T-helper 1 cell (primary cell): ENCODE data around the gene ULBP2.
"Not testable (repeated sequence)": the region's sequence is repeated elsewhere in the genome, so short reads cannot be mapped to it uniquely, and the experiment has no call there.

Experiments
- DNase-seq, 5 donors: peaks; one replicate each; pipeline ENCODE4 v3.0.0-alpha.2; 2012 to 2020

The ULBP2 gene

DNA sequence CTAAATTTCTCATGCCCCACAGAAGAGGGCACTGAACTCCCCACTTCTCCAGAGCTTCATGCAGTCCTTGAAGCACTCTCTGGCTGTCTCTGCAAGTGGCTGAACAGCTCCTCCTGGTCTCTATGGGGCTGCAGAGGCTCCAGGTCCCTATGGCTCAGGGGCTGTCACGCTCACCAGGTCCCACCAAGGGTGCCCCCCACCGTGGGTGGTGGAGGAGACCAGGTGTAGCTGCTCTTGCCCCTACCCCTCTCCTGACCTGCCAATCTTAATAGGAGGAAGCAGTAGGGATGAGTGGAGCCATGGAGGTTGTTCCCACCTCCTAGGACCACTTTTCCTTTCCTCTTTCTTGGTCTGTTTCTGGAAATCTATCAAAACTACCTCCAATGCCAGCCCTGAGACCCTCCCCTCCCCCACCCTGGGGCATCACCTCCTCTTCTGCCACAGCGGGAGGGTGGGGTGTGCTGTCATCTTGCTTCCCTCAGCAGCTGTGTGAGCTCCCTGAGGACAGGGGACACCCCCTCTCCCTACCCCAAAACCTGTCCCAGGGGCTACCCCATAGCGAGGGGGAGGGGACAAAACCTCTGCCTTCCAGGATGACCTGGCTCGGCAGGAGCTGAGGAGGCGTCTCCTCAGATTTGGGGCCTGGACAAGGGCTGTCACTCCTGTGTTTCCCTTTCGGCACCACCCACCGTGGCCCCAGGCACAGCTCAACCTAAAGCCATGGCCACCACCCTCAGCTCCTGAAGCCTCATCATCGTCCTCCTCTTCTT lies 31.9 kb upstream of the ULBP2 start:
- DNase-seq: no peak

DNA sequence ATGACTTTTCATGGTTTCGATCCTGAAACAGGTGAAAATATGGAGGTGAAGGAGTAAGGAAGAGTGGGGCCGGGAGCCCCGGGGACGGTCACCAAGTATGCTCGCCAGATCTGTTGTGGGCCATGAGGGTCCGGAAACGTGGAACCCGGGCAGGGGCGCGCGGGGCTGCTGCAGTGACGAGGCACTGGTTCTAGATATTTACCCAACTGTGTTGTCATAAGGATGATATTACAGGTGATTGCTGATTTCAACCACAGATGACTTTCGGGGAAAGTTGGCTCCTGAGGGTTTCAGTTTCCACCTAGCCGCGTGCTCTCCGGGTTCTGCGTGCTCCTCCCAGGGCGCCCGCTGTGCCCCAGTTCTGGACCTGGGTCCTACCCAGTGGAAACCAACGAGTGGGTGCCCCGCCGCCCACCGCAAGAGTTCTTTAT lies 31.1 kb upstream of the ULBP2 start:
- no peak for DNase-seq

DNA sequence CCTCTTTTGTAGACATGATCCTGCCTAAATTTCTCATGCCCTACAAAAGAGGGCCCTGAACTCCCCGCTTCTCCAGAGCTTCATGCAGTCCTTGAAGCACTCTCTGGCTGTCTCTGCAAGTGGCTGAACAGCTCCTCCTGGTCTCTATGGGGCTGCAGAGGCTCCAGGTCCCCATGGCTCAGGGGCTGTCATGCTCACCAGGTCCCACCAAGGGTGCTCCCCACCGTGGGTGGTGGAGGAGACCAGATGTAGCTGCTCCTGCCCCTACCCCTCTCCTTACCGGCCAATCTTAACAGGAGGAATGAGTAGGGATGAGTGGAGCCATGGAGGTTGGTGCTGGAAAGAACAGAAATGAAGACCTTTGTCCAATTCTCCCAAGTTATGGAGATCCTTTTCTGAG lies 29.1 kb upstream of the ULBP2 start:
- not testable (repeated sequence) for DNase-seq

DNA sequence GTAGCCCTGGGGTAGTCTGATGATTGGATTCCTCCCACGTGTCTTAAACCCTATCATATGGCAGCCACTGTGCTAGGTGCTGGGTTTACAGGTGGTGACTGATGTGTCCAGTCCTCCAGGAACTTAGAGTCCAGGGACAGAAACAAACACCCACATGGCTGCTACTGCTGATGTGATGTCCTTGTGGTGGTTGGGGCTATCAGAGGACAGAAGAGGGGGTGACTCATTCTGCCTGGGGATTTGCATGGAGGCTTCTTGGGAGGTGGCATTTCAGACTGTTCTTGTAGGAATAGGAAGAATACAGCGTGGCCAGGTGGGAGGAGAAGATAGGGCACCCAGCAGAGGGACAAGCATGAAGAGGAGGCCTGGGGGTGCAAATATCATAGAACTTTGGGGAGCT lies 28.7 kb upstream of the ULBP2 start:
- no peak for DNase-seq

DNA sequence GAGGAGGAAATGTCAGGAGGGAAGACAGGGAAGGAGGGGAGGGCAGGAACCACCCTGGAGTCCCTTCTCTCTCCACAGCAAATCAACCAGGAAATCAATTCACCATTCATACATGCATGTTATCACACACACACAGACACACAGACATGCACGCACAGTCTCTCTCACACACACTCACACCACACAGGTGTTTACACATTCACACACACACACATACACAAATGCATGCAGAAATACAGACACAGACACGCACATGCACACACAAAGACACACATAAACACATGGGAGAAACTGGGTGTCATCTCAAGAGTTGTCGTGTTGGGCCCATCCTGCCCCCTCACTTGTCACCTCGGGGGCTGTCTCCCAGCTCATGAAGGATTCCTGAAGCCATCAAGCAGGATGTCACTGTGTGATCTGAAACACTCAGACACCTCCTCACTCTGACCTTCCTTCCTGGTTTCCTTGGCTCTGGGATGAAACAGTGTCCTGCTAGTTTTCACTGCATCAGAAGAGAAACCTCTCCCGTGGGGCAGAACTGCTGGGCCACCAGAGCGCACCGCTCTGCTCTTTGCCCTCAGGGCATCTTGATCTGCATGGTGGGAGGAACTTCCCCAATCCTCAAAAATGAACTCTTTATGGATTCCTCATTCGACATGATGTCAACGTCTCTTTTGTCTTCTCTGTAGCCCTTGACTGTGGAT lies 28.1 kb upstream of the ULBP2 start:
- DNase-seq: no peak

DNA sequence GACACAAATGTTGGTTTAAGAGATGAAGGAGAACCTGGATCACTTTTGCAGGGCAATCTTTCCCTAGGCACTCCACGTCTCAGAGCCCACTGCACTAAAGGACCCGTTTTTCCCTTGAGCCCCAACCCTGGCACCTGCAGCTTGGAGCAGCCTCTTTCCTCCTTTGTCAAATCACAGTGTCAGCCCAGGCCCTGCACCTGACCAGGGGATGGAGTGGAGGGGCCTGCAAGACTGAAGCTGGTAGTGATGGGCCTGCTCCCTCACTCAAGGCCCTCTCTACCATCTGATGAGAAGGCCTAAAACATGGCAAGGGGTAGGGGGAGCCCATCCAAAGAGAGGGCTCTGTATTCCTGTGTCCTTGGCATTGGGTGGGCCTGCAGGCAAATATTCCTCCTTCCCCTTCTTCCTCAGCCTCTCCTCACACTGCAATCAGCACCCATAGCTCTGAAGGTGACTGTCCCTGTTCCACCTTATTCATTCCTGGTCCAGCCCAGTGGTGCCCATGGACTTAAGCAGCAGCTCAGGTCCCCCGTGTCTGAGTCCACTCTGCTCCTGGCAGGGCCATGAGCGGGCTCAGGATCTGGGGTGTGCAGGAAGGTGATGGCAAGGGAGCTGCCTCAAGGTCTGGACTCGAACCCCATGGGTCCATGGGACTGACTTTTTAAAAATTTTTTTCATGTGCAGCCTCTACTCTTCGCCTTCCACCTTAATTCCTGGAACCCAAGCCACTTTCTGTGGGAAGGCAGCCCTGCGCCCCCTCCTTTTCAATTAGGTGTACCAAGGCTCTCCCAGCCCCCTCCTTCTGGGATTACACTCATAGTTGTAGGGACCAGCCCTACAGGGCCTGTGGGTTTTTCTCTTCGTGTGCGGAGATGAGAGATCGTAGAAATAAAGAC lies 25.6 kb upstream of the ULBP2 start:
- DNase-seq: no peak

DNA sequence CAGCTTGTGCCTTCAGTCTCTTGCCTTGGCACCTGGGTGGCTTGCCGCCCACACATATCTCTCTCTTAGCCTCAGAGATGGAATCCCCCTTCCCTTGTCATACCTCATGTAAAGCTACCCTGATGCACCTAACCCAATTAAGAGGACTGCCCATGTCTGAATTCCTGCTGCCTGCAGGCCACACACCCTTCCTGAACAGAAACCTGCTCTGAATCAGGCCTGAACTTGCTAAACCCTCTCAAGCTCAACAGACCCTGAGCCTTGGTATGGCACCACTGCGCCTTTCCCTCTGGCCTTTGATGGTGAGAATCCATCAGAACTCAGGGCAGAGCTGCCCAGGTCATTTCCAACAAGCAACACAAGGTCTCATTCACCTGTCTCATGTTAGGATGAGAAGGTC lies 24.1 kb upstream of the ULBP2 start:
- DNase-seq: no peak

DNA sequence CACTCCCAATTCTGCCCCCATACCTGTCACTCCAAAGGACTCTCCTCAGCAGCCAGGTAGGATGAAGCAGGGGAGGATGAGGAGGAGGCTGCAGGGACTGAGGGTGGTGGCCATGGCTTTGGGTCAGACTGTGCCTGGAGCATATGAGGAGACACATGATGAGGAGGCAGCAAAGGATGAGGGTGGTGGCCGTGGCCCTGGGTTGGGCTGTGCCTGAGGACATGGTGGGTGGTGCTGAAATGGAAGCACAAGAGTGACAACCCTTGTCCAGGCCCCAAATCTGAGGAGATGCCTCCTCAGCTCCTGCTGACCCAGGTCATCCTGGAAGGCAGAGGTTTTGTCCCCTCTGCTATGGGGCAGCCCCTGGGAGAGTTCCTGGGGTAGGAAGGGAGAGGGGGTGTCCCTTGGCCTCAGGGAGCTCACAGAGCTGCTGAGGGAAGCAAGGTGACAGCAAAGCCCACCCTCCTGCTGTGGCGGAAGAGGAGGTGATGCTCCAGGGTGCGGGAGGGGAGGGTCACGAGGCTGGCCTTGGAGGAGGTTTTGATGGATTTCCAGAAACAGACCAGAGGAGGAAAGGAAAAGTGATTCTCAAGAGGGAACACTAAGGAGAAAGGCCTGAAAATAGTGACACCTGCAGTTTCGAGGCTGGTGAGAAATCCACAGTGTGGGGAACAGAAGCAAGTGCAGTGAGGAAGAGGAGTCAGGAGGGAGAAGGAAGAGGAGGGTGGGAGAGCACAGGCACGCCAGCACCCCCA lies 23.5 kb upstream of the ULBP2 start:
- no peak for DNase-seq

DNA sequence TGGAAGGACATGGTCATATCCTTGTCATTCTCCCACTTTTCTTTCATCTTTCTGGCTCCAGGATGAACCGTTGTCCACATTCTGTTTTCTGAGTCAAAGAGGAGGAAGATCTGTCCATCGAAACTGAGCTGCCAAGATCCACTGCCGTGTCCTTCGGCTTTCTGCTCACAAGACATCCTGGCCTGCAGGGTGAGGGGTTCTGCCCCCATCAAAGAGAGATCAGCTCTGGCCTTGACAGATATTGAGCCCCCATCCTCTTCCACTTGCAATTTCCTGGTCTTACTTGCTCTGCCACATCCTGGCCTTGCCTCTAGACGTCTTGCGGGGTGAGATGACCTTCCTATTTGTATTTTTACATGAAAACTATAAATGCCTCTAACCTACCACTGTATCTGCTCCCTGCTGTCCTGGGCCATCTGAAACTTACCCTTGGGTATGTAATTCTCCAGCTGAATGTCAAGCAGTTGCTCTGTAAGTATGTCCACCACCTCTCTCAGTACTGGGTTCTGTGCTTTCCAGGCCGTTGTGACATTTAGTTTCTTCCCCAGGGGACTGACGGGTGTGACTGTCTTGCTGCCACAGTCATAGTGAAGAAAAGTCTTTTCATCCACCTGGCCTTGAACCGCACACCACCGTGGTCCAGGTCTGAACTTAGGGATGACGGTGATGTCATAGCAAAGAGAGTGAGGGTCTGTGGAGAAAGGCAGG lies 22.5 kb upstream of the ULBP2 start:
- not testable (repeated sequence) for DNase-seq

DNA sequence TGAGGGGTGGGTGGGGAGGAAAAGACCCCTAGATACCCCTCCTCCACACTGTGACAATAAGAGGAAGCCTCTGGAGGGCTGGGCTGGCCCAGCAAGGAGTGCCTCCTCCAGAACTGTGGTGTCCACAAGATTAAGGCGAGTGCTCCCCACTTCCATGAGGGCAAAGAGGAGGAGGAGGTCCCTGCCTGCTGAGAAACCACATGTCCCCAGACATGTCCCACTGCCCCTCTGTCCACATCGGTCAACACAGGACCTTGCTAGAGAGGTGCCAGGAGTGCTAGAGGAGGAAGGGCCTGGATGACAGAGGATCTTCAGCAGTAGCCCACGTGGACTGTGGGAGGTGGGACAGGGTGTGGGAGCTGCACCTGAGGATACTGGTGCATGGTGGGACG lies 22.0 kb upstream of the ULBP2 start:
- DNase-seq: no peak

DNA sequence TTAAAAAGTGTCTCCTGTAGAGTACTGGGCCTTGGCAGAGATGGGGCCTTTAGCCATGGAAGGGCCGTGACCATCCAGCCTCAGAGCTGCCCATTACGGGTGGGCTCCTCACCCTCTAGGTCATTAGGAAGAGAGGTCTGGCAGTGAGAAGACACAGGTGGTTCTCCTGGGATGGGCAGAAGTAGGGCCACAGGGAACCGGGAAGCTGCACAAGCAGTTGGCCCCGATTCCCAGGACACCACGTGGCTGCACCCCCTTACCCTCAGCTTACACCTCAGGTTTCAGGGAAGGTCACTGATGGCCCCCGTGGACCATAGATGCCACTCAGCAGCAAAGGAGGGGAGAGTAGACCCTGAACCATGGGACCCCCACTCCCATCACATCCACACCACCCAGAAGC lies 20.5 kb upstream of the ULBP2 start:
- no peak for DNase-seq

DNA sequence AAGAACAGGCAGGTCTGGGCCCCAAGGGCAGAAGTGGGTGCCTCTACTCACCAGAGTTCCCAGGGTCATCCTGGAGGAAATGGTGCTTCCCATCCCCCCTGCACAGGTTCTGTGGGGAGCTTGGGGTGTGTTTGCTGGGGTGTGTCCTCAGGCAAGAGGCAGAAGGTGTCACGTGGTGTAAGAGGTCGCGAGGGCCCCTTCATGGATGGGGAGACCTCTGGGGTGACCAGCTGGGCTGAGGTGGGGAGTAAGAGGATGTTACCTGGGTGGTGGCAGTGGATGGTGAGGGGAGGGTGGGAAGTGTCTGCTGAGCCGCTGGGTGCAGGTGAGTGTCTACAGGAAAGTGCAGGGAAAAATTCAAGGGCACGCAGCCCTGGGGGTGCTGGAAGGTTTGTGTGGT lies 19.7 kb upstream of the ULBP2 start:
- not testable (repeated sequence) for DNase-seq

DNA sequence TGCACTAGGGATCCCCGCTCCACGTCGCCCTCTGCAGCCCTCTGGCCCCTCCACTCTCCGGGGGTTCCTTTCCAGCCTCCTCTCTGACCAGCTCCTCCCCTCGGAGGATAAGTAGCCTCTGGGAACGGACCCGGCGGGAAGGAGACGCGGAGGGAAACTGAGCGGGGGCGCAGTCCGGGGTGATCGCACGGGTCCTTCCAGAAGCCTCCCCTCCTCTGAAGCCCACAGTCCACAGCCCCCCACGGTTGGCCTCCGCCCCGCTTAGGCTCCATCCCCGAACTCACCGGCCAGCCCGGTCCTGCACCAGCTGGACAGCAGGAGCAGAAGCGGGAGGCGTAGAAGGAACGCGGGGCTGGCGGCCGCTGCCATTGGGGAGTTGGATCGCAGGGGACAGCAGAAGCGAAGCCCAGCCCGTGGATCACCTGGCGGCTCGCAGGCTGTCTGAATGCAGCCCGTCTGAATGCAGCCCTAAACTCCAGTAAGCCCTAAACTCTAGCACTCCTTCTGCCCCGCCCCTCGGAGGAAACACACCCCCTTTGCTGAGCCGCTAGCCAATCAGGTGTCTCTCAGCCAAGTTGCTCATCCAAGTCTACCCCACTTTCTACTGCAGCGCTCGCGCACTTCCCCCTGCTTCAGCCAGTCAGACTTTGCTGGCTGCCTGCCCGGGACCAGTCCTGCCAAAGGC lies 19.0 kb upstream of the ULBP2 start, which contains the start of gene RAET1G:
Gene RAET1G (minus strand): TSS at position 480 of the 685 bp plus-strand sequence. CDS start 111 bp downstream, at position 369.
- DNase-seq: peak; percentile 57 to 83 (median 72)

DNA sequence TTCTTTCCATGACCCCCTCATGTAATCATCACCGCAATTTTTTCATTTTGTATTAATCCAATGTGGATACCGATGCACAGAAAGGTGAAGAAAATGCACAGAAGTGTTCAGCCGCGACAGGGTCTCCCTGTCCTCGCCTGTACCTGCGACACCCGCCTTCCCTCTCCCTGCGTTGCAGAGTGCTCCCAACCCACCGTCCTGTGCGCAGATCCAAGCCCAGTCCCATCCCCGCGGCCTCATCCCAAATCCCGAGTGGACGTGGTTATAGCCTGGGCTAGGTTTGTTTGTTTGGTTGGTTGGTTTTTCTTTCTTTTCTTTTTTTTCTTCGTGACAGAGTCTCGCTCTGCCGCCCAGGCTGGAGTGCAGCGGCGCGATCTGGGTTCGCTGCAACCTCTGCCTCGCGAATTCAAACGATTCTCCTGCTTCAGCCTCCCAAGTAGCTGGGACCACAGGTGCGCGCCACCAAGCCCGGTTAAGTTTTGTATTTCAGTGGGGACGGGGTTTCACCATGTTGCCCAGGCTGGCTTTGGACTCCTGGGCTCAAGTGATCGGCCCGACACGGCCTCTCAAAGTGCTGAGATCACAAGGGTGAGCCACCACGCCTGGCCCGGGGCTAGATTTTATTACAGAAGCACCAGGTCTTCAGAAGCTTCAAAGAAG lies 18.4 kb upstream of the ULBP2 start:
- DNase-seq: no peak

DNA sequence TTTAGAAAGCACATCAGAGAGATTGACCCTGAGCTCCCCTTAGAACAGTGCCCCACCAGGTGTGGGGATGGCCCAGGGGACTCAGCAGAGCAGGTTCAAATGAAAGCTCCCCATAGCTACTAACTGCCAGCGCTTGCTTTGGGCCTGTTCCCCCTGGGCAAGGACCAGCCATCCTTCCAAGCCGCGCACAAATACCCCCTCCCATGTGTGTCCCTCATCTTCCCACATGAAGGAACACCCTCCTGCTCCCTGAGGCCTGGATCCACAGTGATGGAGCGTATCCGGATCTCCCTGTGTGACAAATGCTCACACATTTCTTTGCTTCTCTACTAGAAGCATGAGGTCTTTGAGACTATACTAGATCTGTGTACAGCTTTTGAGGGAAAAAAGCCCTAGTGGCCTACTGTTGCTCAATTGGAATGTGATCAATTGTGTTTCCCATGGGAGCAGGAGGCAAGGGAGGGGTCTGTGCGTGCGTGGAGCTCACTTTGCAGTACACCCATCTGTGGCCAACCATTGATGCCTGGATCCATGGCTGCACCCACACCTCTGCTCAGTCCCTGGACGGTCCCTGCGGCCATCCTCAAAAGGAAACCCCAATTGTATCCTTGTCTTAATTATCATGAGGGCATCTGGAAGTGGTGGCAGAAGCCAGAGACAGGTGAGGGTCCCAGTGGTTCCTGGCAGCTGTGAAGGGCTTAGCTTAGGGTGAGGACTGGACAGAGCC lies 17.4 kb upstream of the ULBP2 start:
- no peak for DNase-seq

DNA sequence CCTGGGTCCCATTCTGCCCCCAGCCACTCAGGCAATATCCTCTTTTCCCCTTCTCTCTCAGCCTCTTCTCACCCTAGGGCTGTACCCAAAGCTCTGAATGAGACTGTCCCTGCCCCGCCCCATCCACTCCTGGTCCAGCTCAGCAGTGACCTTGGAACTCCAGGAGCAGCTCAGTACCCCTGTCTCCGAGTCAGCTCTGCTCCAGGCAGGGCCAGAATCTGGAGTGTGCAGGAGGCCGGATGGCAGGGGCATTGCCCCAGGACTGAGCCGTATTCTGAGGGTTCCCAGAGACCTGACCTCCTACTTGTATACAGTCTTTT lies 16.9 kb upstream of the ULBP2 start:
- no peak for DNase-seq

DNA sequence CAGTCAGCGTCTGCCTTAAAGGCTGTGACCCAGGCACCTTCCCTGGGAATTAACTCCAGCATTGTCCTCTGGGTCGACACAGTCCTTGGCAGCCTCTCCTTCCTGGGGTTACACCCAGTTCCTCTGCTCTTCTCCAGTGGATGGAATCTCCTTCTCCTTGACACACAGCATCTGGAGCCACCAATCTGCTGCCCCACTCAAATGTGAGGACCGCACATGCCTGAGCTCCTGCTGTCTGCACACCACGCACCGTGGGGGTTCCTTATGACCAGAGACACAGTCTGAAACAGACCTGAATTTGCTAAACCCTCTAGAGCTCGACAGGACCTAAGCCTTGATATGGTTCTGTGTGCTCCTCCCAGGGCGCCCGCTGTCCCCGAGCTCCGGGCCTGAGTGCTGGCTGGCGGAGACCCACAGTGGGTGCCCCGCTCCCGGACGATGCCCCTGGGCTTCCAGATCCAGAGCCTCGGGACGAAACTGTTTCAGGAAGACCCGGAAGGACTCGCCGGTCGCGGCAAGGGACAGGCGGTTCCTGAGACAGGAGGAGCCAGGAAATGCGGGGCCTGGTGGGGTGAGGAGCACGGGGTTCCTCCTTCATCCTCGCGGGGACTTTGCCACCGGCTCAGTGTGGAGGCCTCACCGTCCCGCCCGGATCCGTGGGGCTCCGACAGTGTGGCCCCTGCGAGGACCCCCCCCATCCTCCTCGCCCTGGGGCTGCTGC lies 16.4 kb upstream of the ULBP2 start:
- DNase-seq: no peak

DNA sequence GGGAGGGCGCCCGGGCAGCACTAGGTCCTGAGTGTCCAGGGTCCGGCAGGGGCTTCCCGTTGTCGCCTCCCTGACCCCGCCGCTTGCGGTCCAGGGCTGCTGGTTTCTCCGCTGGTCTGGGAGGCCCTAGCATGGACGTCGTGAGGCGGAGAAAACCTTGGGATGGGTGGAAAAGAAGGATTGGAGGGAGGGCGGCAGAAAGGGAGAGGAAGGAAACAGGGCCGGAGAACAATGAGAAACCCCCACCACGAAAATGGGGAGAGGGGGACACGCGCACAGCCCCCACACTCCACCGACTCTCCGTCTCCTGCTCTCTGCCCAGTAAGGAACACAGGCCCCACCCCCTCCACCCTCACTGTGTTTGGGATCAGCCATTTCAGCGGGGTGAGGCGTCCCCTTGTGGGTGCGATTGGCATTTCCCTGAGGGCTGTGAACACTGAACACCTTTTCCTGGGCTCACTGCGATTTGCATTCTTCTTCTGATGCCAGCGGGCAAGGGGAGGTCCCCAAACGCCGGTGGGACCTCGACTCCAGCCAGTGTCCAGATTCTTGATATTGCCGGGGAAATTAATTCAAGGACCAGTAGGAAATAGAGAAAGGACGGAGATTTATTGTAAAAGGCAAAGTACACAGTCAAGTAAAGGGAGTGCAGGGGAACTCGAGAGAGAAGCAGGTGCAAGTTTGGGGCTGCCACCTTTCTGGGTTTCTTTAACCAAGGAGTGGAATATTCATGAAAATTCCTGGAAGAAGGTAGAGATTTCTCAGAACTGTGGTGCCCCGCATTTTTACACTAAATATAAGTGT lies 15.6 kb upstream of the ULBP2 start:
- DNase-seq: peak; percentile 32 to 74 (median 57)
